ENCODE data around the gene GNB1.

DNA sequence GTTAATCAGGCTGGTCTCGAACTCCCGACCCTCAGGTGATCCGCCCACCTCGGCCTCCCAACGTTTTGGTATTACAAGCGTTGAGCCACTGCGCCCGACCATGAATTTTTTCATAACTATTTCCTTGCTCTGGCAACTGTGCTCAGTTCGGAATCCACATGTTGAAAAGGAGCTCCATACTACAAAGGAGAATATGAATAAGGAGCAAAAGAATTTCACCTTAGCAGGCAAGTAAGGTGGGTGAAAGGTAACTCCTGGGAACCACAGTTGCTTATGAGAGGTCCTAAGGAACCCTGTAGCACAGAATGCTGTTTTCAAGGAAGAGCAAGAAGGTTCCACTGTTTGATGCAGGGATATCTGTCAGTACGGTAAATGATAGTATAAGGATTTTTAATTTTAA, 82.7 kb downstream of the GNB1 start:
- TF ChIP-seq SP1 (IDR thresholded peaks at IDR 0.05) (no peak), SUZ12 (IDR thresholded peaks at IDR 0.05) (no peak), HDGF (IDR thresholded peaks at IDR 0.05; ENCODE audit: borderline replicate concordance) (no peak), L3MBTL2 (conservative IDR thresholded peaks at IDR 0.05) (no peak), FOXK2 (IDR thresholded peaks at IDR 0.05) (no peak), TARDBP (IDR thresholded peaks at IDR 0.05) (no peak)
- TF ChIP-seq, protein P1, sequence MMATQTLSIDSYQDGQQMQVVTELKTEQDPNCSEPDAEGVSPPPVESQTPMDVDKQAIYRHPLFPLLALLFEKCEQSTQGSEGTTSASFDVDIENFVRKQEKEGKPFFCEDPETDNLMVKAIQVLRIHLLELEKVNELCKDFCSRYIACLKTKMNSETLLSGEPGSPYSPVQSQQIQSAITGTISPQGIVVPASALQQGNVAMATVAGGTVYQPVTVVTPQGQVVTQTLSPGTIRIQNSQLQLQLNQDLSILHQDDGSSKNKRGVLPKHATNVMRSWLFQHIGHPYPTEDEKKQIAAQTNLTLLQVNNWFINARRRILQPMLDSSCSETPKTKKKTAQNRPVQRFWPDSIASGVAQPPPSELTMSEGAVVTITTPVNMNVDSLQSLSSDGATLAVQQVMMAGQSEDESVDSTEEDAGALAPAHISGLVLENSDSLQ (IDR thresholded peaks at IDR 0.05), result no peak
